Activated naive CD4-positive, alpha-beta T cell treated with anti-CD3 and anti-CD28 coated beads for 36 hours (primary cell): ENCODE data around the gene PIK3R1. TPM values are rescaled to one million over a fixed set of nuclear protein-coding genes. Genes with fewer than 3 reads are reported as not detected.

Experiments used
- CTCF ChIA-PET: fragments of 350-600 bp; sonication (Branson Sonifier 250); formaldehyde crosslinking; loops from one replicate; lab custom pipeline; 2021; ENCODE audit warnings: antibody characterized with exemption; lab: Charles Lee
- DNase-seq: peaks from one replicate; pipeline ENCODE4 v3.0.0-alpha.2; 2020
- H3K27ac Mint-ChIP-seq: one replicate; pipeline ENCODE4 v1.8.0; 2021; ENCODE audit warnings: mild to moderate bottlenecking, mixed read lengths
- H3K27me3 Mint-ChIP-seq: one replicate; pipeline ENCODE4 v1.8.0; 2021; ENCODE audit warnings: low read depth, mixed read lengths
- H3K36me3 Mint-ChIP-seq: one replicate; pipeline ENCODE4 v1.8.0; 2021; ENCODE audit warnings: low read depth, mixed read lengths
- H3K4me1 Mint-ChIP-seq: one replicate; pipeline ENCODE4 v1.8.0; 2021; ENCODE audit warnings: low read depth, mixed read lengths
- H3K4me3 Mint-ChIP-seq: one replicate; pipeline ENCODE4 v1.8.0; 2021; ENCODE audit warnings: mild to moderate bottlenecking, moderate library complexity, mixed read lengths
- H3K9me3 Mint-ChIP-seq: one replicate; pipeline ENCODE4 v1.8.0; 2021; ENCODE audit warnings: mixed read lengths
- intact Hi-C: fragments of 100-400 bp; cut with micrococcal nuclease; formaldehyde crosslinking; loops from one replicate; pipeline ENCODE4 v1.15.1; 2023
- total RNA-seq, 2 experiments: library from RNA; stranded (reverse); gene quantifications; one replicate each; pipeline ENCODE4 v1.2.3, GENCODE V29; 2021

Gene PIK3R1
- total RNA-seq, 2 experiments from 2014 or later = 28.5 to 31.4 TPM

DNA sequence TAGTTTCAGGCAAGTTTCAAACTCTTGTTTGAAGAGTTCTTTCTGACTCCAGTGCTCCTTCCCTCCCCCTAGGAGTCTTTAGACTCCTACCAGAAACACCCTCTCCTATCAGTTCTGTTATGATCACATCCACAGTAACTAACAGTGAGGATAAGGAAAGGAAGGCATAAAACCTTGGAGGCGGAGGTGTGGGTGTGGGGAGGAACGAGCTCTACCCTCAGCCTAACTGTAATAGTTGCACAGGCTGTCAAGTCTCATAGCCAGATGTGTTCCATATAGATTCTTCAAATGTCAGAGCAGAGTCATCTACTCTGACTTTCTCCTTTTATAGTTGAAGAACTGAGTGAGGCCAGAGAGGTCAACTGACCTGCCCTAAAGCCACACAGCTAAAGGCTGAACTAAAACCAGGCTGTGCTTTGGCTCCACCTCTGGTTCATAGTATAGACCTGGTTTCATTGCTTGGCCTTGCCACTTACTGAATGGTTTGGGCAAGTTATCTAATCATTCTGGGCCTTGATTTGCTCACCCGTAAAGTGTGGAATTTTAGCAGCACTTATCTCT, 34.4 kb upstream of the PIK3R1 start:
- intact Hi-C loops = no loop called here
- no peaks in the 10 kb centered on the region for H3K9me3 Mint-ChIP-seq
- CTCF ChIA-PET = interaction anchor here (0.5 to 0.6 kb wide), 2 partner anchors 258 to 481 kb away, joined by 3 to 4 read pairs; no protein-coding TSS in a partner anchor

DNA sequence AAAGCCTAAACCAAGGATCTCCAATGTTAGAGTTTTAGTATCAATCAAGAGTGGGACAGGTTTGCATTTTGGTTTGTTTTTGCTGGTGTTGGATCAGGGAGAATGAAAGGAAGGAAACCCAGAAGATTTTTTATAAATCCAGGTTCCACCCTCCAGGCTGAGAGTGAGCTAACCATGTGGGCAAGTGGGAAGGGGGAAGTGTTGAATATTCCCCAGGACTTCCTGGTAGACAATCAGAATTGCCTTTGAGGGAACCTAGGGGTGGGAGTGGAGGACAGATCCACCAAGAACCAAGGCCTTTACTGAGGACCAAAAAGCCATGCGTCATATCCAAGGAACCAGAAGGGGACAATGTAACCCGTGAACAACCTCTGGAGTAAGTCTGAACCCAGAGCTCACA, 33.5 kb upstream of the PIK3R1 start:
- Mint-ChIP-seq H3K36me3 (no peaks in the 10 kb centered on the region), H3K4me1 (no peaks in the 10 kb centered on the region), H3K4me3 (no peak overlapping the region), H3K27me3 (no peaks in the 10 kb centered on the region), H3K27ac (no peak overlapping the region), H3K9me3 (no peaks in the 10 kb centered on the region)
- CTCF ChIA-PET = no interaction called here
- intact Hi-C loops = no loop called here
- no peak for DNase-seq

More for the DNA sequence above, 34.4 kb upstream of the PIK3R1 start:
- Mint-ChIP-seq H3K27me3 (no peaks in the 10 kb centered on the region), H3K4me3 (no peak overlapping the region), H3K4me1 (no peaks in the 10 kb centered on the region), H3K36me3 (no peaks in the 10 kb centered on the region), H3K27ac (no peak overlapping the region)
- no peak for DNase-seq

DNA sequence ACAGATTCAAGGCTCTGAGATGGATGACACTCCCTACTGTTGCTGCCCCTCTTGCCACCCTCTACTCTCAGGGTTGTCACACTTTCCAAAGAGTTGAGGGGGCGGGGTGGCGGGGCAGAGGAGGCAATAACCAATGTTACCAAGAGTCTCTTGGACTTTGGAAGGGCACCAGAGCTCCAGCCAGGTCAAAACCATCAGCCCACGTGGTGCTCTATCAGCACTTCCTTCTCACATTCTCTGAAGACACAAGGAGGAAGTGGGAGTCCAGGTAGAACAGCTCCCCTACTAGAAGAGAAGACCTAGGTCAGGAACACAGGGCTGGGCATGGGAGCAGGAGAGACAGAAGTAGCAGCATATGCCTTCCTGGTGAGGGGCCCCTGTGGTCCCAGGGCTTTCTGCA, 33.0 kb upstream of the PIK3R1 start:
- Mint-ChIP-seq H3K36me3 (no peaks in the 10 kb centered on the region), H3K9me3 (no peaks in the 10 kb centered on the region), H3K27ac (no peak overlapping the region), H3K4me3 (no peak overlapping the region), H3K27me3 (no peaks in the 10 kb centered on the region), H3K4me1 (no peaks in the 10 kb centered on the region)
- DNase-seq = no peak
- intact Hi-C loops = no loop called here
- CTCF ChIA-PET = no interaction called here

DNA sequence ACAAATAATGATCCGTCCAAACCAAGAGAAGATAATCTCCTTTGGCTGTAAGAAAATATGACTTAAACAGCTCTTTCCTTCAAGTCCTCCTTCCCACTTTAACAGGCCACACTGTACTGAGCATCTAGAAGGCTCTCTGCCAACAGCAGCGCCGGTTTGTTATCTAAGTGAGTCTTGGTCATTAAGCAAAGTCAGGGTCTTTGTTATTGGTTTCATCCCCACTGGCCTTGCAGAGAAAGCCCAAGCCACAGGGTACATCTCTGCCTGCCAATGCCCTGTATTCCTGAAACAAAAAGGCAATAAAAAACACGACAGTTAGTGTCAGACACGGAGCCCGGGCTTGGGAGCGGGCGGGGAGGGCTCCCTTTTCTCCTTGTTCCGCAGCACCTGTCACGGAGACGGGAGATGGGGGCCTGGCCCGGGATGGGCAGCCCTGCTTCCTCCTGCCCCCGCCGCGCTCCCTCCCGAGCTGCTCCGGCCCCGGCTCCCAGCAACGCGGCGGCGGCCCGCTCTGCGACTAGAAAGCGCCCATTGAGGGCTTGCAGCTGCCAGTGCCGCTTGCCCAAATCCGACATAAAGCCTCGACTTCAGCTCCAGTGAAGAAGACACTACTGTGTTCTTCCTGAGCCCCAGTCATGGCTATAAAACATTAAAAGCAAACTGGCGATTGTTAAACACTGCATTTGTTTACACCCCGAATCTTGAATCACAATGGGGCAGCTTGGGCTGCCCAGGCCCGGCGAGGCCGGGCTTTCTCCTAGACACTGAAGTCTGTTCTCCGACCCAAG, 28.1 kb upstream of the PIK3R1 start:
- no peak overlapping the region for H3K4me3 Mint-ChIP-seq
- H3K27me3 Mint-ChIP-seq = no peaks in the 10 kb centered on the region
- DNase-seq = no peak
- H3K9me3 Mint-ChIP-seq = no peaks in the 10 kb centered on the region
- H3K4me1 Mint-ChIP-seq = no peaks in the 10 kb centered on the region
- no peaks in the 10 kb centered on the region for H3K36me3 Mint-ChIP-seq
- no peak overlapping the region for H3K27ac Mint-ChIP-seq
- CTCF ChIA-PET = interaction anchor here (0.5 kb wide), 1 partner anchor 863 kb away, joined by 4 read pairs; no protein-coding TSS in a partner anchor
- intact Hi-C loops = no loop called here

DNA sequence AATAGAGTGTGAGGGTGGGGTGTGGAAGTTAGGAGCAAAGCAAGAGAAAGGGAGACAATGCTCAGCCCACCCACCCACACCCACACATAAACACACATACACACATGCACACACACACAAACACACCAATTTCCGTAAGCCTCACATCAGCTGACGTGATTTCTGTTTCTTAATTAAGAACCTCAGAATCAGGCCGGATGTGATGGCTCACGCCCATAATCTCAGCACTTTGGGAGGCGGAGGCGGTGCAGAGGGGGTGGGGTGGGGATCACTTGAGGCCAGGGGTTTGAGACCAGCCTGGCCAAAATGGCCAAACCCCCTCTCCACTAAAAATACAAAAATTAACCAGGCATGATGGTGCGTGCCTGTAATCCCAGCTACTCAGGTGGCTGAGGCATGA, 26.4 kb upstream of the PIK3R1 start:
- DNase-seq = no peak
- intact Hi-C loops = no loop called here
- CTCF ChIA-PET = no interaction called here

DNA sequence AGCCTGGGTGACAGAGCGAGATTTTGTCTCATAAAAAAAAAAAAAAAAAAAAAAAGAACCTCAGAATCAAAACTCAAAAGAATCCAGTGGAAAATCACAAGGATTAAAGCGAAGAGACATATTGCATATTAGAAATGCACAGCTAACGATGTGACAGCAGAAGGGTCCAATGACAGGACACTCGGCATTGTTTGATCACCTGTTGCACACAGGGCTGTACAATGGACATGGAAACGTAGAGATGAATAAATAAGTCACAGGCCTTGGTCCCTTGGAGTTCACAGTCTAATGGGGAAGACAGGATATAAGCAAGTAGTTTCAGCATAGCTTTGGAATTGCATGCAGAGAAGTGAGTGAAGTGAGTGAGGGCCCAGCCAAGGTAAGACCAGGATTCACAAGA, 25.9 kb upstream of the PIK3R1 start:
- DNase-seq = no peak
- Mint-ChIP-seq H3K9me3 (no peaks in the 10 kb centered on the region), H3K36me3 (no peaks in the 10 kb centered on the region), H3K27me3 (no peaks in the 10 kb centered on the region), H3K4me1 (peaks cover 8% of the 10 kb centered on the region), H3K27ac (no peak overlapping the region), H3K4me3 (no peak overlapping the region)
- CTCF ChIA-PET = no interaction called here
- intact Hi-C loops = no loop called here

More for the DNA sequence above, 26.4 kb upstream of the PIK3R1 start:
- Mint-ChIP-seq H3K27me3 (no peaks in the 10 kb centered on the region), H3K9me3 (no peaks in the 10 kb centered on the region), H3K4me1 (peaks cover 8% of the 10 kb centered on the region), H3K4me3 (no peak overlapping the region), H3K27ac (no peak overlapping the region), H3K36me3 (no peaks in the 10 kb centered on the region)

DNA sequence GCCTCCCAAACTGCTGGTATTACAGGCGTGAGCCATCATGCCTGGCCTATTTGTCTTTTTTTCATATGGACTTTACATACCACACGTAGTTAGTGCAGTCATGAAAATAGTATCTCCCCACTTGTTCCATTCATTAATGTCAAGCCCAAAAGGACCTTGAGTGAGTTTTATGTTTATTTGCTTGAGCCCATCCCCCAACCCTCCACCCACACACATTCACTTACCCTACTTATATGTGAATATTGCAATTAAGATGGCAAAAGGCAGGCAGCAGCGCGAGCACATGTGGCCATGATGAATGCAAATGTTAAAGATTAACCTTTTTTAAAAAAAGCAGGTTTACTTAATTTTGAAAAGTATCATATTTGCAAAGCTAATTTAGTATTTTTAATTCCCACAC, 24.9 kb upstream of the PIK3R1 start:
- Mint-ChIP-seq H3K27me3 (no peaks in the 10 kb centered on the region), H3K4me1 (peaks cover 8% of the 10 kb centered on the region), H3K4me3 (no peak overlapping the region), H3K36me3 (no peaks in the 10 kb centered on the region), H3K9me3 (no peaks in the 10 kb centered on the region), H3K27ac (no peak overlapping the region)
- CTCF ChIA-PET = no interaction called here
- intact Hi-C loops = no loop called here
- DNase-seq = no peak

DNA sequence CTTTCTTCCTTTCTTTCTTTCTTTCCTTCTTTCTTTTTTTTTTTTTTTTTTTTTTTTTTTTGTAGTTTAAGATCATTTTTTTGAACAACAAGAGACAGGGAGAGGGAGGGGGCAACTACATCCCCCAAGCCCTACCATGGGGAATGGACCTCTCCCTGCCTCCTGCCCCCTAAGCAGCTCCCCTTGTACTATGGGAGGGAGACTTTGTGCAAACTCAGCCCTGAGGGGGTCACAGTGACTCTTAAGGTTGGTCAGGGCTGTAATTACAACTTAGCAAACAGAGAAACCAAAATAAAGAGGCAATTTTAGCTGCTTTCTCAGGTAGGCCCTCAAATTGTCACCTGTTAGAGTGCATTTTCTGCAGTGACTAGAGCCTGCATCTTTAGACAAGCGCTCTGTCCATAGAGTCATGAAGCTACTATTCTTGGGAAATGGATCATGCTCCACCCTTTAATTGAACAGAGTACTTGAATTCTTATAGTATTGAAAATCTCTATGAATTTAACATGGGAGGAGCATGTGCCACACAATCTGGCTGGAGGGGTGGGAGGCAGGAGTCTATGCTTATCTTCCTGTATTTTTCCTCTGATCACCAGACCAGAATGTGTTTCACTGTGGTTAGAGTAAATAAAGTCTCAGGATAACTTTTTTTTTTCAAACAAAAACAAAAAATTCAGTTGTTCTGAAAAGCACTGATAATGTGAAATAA, 24.3 kb upstream of the PIK3R1 start:
- no peak for DNase-seq
- CTCF ChIA-PET = no interaction called here
- no peak overlapping the region for H3K27ac Mint-ChIP-seq
- no peaks in the 10 kb centered on the region for H3K36me3 Mint-ChIP-seq
- intact Hi-C loops = no loop called here
- peaks cover 8% of the 10 kb centered on the region for H3K4me1 Mint-ChIP-seq
- H3K27me3 Mint-ChIP-seq = no peaks in the 10 kb centered on the region
- no peak overlapping the region for H3K4me3 Mint-ChIP-seq
- H3K9me3 Mint-ChIP-seq = no peaks in the 10 kb centered on the region

DNA sequence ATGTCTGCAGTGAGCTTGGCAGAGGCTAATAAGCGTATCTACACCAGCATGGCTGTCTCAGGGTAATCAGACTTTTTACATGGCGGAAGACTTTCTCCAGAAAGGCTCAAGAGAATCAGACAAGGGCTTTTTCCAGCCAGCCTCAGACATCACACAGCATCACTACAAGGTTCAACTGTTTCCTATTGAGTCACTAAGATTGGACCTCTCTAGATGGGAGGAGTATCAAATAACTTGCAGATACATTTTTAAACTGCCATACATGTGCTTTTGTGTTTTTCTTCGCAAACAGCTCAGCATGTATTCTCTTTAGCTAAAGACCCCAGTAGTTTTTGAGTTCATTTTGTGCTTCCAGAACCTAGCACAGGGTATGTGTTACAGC, 22.9 kb upstream of the PIK3R1 start:
- CTCF ChIA-PET = no interaction called here
- DNase-seq = no peak
- intact Hi-C loops = no loop called here
- Mint-ChIP-seq H3K4me3 (no peak overlapping the region), H3K27ac (no peak overlapping the region), H3K4me1 (peaks cover 8% of the 10 kb centered on the region), H3K27me3 (no peaks in the 10 kb centered on the region), H3K36me3 (no peaks in the 10 kb centered on the region), H3K9me3 (no peaks in the 10 kb centered on the region)

DNA sequence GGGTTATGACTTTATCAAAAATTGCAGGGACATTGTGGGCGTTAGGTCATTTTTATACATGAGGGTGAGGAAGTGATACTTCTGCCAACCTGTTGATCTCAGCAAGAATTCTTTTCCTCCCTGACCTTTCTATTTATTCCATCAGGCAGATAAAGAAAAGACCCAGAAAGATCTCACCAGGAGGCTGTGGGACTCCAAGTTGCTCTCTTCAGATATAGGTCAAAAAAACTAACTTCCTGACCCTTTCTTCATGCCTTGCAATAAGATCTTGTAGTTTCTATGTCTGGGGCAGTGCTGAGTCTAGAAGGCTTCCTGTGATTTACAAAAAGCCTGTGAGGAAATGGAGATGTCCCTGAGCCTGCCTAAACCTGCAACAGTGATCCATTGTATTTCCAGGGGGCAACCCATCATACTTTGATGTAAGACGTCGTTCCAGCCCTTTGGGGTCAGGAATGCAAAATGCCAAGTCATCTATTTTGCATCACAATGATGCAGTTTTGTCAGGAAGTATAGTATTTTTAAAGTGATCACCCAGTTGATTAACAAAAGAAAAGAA, 22.0 kb upstream of the PIK3R1 start:
- CTCF ChIA-PET = interaction anchor here (0.6 kb wide), 1 partner anchor 713 kb away, joined by 3 read pairs; no protein-coding TSS in a partner anchor
- Mint-ChIP-seq H3K4me3 (no peak overlapping the region), H3K36me3 (no peaks in the 10 kb centered on the region), H3K27me3 (no peaks in the 10 kb centered on the region), H3K27ac (no peak overlapping the region), H3K9me3 (no peaks in the 10 kb centered on the region), H3K4me1 (peaks cover 8% of the 10 kb centered on the region)
- no peak for DNase-seq
- intact Hi-C loops = no loop called here

DNA sequence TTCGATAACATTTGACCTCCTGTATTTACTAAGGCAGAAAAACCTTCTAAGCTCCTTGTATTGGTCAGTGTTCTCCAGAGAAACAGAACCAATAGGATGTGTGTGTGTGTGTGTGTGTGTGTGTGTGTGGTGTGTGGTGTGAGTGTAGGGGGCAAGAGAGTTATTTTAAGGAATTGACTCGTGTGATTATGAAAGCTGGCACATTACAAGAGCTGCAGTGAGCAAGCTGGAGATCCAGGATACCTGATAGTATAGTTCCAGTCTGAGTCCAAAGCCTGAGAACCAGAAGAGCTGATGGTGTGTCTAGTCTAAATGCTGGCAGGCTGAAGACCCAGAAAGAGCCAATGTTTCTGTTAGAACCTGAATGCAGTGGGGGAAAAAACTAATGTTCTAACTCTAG, 21.2 kb upstream of the PIK3R1 start:
- H3K27me3 Mint-ChIP-seq = no peaks in the 10 kb centered on the region
- DNase-seq = no peak
- intact Hi-C loops = no loop called here
- no peak overlapping the region for H3K4me3 Mint-ChIP-seq
- H3K27ac Mint-ChIP-seq = no peak overlapping the region
- CTCF ChIA-PET = no interaction called here
- H3K9me3 Mint-ChIP-seq = no peaks in the 10 kb centered on the region
- H3K36me3 Mint-ChIP-seq = no peaks in the 10 kb centered on the region
- peaks cover 8% of the 10 kb centered on the region for H3K4me1 Mint-ChIP-seq

DNA sequence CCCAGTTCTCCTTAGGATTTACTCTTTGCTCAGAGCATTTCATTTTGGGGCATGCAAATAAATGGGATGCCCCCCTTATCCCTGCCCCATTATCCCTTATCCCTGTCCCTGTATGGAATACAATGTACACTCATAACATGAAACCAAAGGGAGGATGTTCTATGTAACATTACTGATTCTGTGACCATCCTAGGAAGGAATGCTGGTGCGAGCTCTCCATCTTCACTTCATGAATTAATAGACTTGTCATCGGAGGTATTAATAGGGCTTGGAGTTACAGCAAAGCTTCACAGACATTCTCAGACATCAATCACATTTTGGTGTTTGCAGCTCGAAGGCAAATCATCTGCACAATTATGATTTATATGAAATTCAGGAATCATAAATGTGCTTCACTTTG, 20.4 kb upstream of the PIK3R1 start:
- no peaks in the 10 kb centered on the region for H3K9me3 Mint-ChIP-seq
- no peak overlapping the region for H3K4me3 Mint-ChIP-seq
- H3K27ac Mint-ChIP-seq = no peak overlapping the region
- peaks cover 8% of the 10 kb centered on the region for H3K4me1 Mint-ChIP-seq
- no peaks in the 10 kb centered on the region for H3K36me3 Mint-ChIP-seq
- CTCF ChIA-PET = interaction anchor here (0.8 kb wide), 1 partner anchor 51 kb away, joined by 3 read pairs; no protein-coding TSS in a partner anchor
- intact Hi-C loops = no loop called here
- no peak for DNase-seq
- no peaks in the 10 kb centered on the region for H3K27me3 Mint-ChIP-seq
